ENCODE data around the gene CFAP157.

The CFAP157 gene

GRCh38 chr9:127738666-127739065 lies 31.9 kb downstream of the CFAP157 start:
- H3K4me3 ChIP-seq (ENCODE audit: control insufficient read depth, low read depth, low read length): no peak overlapping the region
- no peak for TF ChIP-seq CTCF (conservative IDR thresholded peaks at IDR 0.05; ENCODE audit: control insufficient read depth, insufficient read depth, low read depth, low read length)
- no peak for DNase-seq (ENCODE audit: low read depth)

GRCh38 chr9:127739614-127740330 lies 33.0 kb downstream of the CFAP157 start:
- H3K4me3 ChIP-seq (ENCODE audit: control insufficient read depth, low read depth, low read length): no peak overlapping the region
- DNase-seq (ENCODE audit: low read depth): peak; percentile 47
- TF ChIP-seq CTCF (conservative IDR thresholded peaks at IDR 0.05; ENCODE audit: control insufficient read depth, insufficient read depth, low read depth, low read length): no peak

GRCh38 chr9:127741831-127742434 lies 35.1 kb downstream of the CFAP157 start:
- TF ChIP-seq CTCF (conservative IDR thresholded peaks at IDR 0.05; ENCODE audit: control insufficient read depth, insufficient read depth, low read depth, low read length): no peak
- H3K4me3 ChIP-seq (ENCODE audit: control insufficient read depth, low read depth, low read length): peak overlapping the region; percentile 37
- DNase-seq (ENCODE audit: low read depth): peak; percentile 48

GRCh38 chr9:127742435-127743088 lies 35.8 kb downstream of the CFAP157 start:
- TF ChIP-seq CTCF (conservative IDR thresholded peaks at IDR 0.05; ENCODE audit: control insufficient read depth, insufficient read depth, low read depth, low read length): no peak
- DNase-seq (ENCODE audit: low read depth): peak; percentile 90
- peak overlapping the region; percentile 37 for H3K4me3 ChIP-seq (ENCODE audit: control insufficient read depth, low read depth, low read length)

GRCh38 chr9:127744398-127745110 lies 37.8 kb downstream of the CFAP157 start:
- TF ChIP-seq CTCF (conservative IDR thresholded peaks at IDR 0.05; ENCODE audit: control insufficient read depth, insufficient read depth, low read depth, low read length): no peak
- DNase-seq (ENCODE audit: low read depth): no peak

GRCh38 chr9:127746959-127747569 lies 40.3 kb downstream of the CFAP157 start:
- no peak overlapping the region for H3K4me3 ChIP-seq (ENCODE audit: control insufficient read depth, low read depth, low read length)
- TF ChIP-seq CTCF (conservative IDR thresholded peaks at IDR 0.05; ENCODE audit: control insufficient read depth, insufficient read depth, low read depth, low read length): no peak
- no peak for DNase-seq (ENCODE audit: low read depth)

More at GRCh38 chr9:127744398-127745110, 37.8 kb downstream of the CFAP157 start:
- H3K4me3 ChIP-seq (ENCODE audit: control insufficient read depth, low read depth, low read length): no peak overlapping the region
